GM10266 (cell line): ENCODE data around the gene DCST1.

Source experiments
- DNase-seq: peaks from one replicate; pipeline ENCODE4 v3.0.0; 2012; ENCODE audit errors: extremely low spot score
- TF ChIP-seq, protein P1 (sequence below): IDR thresholded peaks from 2 replicates; pipeline ENCODE4 v1.5.1; 2012; ENCODE audit warnings: mild to moderate bottlenecking, low read depth; ENCODE audit not compliant: control insufficient read depth, insufficient read depth; ENCODE audit errors: missing control alignments

Gene DCST1

DNA sequence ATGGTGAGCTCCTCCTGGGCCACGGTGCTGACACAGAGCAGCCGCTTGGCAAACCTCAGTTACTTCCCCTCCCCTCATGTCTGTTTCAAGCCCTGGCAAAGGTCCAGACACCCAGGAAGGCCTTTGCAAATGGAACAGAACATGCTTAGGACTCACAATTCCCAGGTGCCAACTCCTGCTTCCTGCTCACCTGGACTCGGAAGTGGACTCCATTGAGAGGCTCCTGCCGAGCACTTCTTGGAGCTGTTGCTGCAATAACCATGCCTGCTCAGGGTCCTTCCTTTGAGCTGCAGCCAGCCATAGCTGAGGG is 10.7 kb upstream of the DCST1 start:
- TF ChIP-seq, protein P1, sequence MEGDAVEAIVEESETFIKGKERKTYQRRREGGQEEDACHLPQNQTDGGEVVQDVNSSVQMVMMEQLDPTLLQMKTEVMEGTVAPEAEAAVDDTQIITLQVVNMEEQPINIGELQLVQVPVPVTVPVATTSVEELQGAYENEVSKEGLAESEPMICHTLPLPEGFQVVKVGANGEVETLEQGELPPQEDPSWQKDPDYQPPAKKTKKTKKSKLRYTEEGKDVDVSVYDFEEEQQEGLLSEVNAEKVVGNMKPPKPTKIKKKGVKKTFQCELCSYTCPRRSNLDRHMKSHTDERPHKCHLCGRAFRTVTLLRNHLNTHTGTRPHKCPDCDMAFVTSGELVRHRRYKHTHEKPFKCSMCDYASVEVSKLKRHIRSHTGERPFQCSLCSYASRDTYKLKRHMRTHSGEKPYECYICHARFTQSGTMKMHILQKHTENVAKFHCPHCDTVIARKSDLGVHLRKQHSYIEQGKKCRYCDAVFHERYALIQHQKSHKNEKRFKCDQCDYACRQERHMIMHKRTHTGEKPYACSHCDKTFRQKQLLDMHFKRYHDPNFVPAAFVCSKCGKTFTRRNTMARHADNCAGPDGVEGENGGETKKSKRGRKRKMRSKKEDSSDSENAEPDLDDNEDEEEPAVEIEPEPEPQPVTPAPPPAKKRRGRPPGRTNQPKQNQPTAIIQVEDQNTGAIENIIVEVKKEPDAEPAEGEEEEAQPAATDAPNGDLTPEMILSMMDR, result no peak
- DNase-seq, result no peak

DNA sequence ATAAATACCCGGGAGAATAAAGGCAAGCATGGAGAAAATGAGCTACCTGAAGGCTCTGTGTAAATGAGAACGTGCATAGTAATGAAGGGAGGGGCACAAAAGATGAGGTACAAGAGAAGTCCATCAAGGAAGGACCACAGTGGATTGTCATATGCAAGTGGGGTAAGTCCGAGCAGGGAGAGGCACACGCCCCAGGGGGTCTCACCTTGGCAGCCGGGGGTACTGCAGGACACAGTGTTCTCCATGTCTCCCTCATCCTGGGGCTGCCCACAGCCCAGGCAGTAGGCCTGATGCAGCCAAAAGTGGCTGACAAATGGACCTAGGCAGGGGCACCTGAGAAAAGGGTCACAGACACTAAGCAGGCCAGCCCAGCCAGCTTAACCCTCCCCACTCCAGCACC is 10.0 kb upstream of the DCST1 start:
- TF ChIP-seq, protein P1, result no peak
- DNase-seq, result no peak

DNA sequence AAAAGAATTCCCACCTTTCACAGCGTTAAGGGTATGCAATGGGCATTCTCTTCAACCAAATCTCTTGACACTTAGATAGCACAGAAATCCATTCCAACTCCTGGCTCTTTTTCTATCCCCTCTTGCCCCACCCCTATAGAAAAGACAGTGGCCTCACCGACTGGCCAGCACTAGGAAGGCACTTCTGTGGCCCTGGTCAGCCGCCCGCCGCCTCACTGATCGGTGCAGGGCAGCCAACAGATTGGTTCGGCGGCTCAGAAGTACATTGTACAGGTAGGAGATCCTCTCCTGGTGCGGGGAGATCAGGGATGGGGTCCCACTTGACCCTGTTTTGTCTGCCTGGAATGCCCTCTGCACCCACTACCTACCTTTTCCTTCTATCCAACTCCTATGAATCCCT is 9.3 kb upstream of the DCST1 start:
- TF ChIP-seq, protein P1, result no peak
- no peak for DNase-seq

DNA sequence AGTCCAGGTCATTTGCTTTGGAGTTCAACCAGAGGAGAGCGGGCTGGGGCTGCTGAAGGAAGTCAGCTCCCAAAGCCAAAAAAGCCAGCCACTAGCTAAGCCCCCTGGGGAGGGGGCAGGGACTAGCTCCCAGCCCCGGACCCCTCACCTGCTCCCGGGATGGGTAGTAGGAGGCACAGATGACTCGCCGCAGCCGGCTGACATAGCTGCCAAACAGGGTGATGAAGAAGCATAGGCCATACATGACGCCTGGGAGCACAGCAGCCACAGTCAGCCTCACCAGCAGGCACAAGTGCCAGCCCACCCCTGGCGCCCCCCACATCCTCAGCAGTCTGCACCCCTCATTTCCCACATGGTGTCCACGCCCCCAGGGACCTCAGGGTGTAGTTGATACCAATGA is 7.5 kb upstream of the DCST1 start:
- no peak for DNase-seq
- TF ChIP-seq, protein P1, result no peak

DNA sequence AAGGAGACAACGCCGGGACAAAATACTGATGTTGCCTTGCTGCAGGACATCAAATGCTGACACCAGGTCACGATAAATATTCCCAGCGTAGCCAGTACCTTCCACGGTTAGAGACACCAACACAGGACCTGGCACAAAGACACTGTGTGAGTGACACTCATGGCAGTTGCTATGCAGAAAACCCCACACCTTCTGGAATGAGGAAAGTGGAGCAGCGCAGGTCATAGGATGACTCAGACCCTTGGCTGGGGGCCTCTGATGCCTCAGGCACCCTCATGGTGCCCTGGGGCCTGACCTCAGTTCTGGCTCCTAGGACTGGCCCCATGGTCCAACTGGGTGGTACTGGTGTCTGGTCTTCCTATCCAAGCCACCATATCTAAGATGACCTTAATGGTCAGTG is 7.0 kb upstream of the DCST1 start:
- DNase-seq, result no peak
- TF ChIP-seq, protein P1, result no peak

DNA sequence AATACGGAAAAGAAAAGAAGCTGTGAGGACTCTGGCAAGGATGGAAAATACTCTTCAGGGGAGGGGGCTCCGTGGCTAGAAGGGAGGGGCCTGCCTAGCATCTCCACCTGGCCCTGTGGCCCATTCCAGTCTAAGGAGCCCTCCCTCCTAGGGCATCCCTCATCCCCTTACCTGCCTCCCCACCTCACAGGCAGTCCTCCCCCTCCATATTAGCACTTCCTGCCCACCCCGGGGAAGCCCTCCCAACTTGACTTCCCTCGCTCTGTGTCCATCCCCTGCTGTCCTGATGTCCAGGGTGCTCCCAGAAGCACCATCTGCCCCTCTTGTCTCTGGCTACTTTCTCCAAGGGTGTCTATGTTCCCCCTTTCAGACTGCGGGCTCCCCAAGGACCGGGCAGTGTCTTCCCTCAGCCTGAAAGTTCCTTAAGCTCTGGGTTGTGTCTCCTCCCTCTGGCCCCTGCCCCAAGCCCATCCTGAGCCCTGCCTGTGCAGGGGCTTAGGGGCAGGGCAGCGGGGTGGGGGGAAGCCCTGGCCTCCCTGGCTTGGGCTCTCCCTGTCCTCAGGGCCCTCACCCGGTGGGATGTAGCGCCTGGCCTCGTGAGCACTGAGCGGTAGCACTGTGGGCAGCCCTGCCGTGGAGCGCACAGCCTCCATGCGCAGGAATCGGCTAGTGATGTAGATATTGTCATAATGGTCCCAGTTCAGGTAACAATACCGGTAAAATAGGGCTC is 3.9 kb upstream of the DCST1 start:
- DNase-seq, result no peak
- TF ChIP-seq, protein P1, result no peak

DNA sequence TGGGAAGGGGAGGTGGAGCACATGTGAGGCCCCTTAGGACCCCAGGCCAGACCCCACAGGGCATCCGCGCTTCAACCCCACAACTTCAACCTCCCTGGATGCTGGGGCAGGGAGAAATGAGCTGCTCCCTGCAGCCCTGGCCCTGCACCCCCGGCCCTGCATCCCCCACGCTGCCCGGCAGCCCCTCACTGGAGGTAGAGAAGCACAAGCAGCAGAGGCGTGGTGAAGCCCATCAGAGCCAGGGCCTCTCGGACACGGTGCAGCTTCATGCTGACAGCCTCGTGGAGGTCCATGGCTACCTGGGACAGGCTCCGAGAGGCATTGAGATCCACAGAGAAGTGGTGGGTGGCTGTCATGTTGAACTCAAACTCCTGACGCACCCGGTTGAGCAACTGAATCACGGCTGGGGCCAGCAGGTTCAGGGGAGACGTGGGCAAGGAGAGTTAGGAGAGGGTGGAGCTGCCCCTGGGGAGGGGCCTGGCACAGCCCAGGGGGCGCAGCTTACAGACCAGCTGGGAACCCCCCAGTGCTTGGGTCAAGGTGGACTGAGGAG is 3.3 kb upstream of the DCST1 start:
- TF ChIP-seq, protein P1, result no peak
- DNase-seq, result no peak
